Posterior cingulate gyrus (tissue), 11 donors: ENCODE results near the gene NLRP6.
"Not testable (repeated sequence)": the region's sequence is repeated elsewhere in the genome, so short reads cannot be mapped to it uniquely, and the experiment has no call there.

Experiments
- DNase-seq, 10 donors: peaks; one replicate each; pipeline versions ENCODE4 v3.0.0 to v3.0.0-alpha.2; 2020 to 2021; ENCODE audit warnings: mixed read lengths in 3 of 10
- intact Hi-C: fragments of 100-400 bp; cut with DNase I; formaldehyde crosslinking; loops from one replicate; pipeline ENCODE4 v1.15.1; 2023

NLRP6 gene

DNA sequence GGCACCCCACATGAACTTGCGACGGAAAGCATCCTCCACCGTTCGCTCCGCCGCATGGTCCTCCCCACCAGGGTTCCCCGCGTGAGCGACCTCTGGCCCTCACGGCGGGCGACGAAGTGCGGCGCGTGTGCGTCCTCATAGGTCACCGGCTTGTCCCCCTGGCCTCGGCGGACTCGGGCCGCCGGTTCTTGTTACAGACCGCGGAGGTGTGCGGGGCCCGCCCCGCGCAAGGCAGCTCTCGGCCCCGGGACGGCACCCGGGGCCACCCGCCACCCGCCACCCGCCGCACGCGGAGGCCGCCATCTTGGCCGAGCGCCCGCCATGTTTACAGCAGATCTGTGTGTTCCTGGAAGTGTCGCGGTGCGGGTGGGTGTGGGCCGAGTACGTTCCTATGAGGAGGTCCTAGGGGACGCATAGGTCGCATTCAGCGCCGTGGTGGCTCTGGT lies 25.9 kb downstream of the NLRP6 start:
- no peak for DNase-seq
- intact Hi-C loops = loop anchor here (10.0 kb wide), 1 partner anchor 51 kb away; no protein-coding TSS in a partner anchor

DNA sequence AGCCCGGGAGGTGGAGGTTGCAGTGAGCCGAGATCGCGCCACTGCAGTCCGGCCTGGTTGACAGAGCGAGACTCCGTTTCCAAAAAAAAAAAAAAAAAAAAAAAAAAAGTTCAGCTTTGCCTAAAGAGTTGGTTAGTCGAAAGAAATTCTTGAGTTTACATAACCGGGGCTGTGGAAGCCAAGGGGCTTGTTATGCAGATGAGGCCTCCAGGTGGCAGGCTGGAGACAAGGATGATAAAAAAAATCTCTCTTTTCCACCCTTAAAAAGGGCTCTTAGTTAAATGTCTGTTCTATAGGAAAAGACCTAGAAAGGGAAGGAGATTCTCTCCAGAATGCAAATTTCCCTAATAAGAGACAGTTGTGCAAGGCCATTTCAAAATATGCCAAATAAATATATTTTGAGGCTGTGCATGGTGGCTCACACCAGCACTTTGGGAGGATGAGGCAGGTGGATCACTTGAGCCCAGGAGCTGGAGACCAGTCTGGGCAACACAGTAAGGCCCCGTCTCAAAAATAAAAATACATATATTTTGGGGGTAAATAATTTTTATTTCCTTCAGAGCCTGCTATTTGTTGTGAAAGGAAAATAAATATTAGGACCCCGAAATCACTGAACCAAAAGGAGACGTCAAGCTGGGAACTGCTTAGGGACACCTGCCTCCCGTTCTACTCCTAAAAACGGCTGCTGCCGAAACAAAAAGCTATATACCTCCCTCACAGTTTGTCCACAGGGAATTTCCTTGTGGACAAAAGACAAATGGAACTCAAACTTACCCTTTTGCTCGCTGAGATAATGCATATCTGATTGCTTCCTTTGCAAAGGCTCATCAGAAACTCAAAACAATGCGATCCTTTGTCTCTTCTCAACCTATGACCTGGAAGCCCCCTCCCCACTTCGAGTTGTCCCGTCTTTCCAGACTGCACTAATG lies 27.0 kb downstream of the NLRP6 start:
- DNase-seq = peak in 5 of 10 donors; percentile 37 to 70 (median 47)
- intact Hi-C loops = loop anchor here (10.0 kb wide), 1 partner anchor 50 kb away; no protein-coding TSS in a partner anchor

DNA sequence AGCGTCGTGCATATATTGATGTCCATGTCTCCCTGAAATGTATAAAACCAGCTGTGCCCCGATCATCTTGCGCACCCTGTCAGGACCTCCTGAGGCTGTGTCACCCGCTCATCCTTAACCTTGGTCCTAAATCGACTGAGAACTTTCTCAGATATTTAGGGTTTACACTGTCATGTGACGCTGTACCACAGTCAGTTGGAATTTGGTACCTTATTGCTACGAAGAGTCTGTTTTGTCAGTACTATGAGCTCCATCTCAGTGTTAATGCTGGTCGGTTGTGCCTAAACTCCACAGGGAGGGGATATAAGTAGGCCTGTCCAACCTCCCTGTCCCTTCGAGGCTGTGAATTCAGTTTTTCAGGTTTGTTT lies 27.6 kb downstream of the NLRP6 start:
- intact Hi-C loops = loop anchor here (10.0 kb wide), 1 partner anchor 49 kb away; no protein-coding TSS in a partner anchor
- DNase-seq = no peak

DNA sequence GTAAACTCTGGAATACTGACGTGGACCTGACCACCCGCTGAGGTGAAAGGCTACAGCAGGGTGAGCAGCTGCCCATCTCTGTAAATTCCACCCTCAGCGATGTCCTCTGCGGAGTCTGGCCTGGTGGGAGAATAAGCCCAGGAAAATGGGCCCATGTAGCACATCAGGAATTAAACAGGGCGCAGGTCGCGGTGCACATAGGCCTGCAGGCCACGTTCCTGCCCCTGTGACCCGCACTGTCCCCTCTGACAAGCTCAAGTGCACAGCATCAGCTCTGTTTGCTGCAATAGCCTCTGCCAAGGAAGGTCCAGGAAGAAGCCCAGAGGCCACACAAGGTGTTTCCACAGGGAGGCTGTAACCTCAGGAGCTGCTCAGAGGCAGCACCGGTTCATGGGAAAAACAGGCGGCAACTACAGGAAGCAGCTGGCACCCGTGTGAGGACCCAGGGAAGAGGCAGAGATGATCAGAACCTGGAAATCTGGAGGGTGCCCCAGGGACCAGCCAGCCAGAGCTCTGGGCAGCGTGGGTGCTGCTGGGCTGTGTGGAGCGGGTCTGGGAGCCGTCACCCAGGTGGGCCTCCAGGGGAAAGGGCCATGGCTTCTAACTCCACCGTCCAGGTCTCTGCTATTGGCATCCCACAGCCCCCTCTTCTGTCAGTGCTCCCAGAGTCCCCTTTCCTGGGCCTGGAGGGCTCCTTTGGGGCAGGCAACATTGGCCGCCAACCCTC lies 28.6 kb downstream of the NLRP6 start:
- DNase-seq = peak in 1 of 10 donors; percentile 53
- intact Hi-C loops = loop anchor here (10.0 kb wide), 1 partner anchor 48 kb away; no protein-coding TSS in a partner anchor

DNA sequence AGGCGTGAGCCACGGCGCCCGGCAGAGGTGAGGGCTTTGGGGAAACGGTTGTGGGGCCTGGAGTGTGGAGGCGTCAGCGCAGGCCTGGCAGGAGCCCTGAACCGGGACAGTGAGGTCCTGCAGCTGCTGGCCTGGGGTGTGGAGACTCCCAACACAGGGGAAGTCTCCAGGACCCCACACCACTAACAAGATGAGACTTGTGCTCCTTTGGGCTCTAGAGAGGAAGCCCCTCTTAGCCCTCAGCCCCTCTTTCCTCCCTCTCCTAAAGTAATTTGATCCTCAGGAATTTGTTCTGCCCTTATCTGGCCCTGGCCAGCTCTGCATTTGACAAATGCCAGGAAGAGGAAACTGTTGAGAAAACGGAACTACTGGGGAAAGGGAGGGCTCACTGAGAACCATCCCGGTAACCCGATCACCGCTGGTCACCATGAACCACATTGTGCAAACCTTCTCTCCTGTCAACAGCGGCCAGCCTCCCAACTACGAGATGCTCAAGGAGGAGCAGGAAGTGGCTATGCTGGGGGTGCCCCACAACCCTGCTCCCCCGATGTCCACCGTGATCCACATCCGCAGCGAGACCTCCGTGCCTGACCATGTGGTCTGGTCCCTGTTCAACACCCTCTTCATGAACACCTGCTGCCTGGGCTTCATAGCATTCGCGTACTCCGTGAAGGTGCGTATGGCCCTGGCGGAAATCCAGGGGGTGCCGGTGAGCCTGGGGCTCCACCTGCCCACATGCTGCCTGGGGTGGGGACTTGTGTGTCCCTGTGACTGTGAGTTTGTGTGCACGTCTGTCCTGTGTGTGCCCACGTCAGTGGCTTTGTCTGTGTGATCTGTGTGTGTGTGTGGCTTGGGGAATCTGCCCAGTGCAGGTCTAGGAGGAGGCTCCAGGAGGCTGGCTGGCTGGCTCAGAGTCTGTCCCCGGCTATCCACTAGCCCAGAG lies 29.8 kb downstream of the NLRP6 start, which contains the start of gene IFITM2:
IFITM2 (plus strand) TSS at position 51 of the 943 bp plus-strand sequence; CDS start at position 428, 377 bp downstream.
- DNase-seq = peak in 4 of 10 donors; percentile 26 to 75 (median 49)
- intact Hi-C loops = loop anchor here (10.0 kb wide), 1 partner anchor 47 kb away; no protein-coding TSS in a partner anchor

DNA sequence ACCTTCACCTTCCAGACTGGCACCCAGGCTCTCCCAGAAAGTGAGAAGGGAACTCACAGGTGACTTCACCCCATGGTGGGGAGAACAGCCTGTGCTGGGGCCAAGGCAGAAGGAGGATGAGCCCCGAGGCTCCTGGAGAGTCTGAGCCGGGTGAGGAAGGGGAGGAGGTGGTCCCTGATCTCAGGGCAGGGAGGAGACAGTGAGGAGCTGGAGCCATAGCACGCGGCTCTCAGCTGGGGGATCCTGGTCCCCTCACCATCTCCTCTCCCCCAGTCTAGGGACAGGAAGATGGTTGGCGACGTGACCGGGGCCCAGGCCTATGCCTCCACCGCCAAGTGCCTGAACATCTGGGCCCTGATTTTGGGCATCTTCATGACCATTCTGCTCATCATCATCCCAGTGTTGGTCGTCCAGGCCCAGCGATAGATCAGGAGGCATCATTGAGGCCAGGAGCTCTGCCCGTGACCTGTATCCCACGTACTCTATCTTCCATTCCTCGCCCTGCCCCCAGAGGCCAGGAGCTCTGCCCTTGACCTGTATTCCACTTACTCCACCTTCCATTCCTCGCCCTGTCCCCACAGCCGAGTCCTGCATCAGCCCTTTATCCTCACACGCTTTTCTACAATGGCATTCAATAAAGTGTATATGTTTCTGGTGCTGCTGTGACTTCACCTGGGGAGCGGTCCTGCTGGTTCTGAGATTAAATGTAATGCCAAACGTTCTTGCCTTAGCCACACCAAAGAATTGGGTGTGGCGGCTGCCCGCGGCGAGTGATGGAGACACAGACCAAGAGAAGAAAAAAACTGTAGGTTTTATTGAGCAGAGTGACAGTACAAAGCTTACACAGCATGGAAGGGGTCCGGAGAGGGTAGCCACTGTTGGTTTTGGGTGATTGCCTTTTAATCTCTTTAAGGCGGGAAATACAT lies 30.8 kb downstream of the NLRP6 start:
- DNase-seq = peak in 1 of 10 donors; percentile 42
- intact Hi-C loops = loop anchor here (10.0 kb wide), 1 partner anchor 46 kb away; no protein-coding TSS in a partner anchor

DNA sequence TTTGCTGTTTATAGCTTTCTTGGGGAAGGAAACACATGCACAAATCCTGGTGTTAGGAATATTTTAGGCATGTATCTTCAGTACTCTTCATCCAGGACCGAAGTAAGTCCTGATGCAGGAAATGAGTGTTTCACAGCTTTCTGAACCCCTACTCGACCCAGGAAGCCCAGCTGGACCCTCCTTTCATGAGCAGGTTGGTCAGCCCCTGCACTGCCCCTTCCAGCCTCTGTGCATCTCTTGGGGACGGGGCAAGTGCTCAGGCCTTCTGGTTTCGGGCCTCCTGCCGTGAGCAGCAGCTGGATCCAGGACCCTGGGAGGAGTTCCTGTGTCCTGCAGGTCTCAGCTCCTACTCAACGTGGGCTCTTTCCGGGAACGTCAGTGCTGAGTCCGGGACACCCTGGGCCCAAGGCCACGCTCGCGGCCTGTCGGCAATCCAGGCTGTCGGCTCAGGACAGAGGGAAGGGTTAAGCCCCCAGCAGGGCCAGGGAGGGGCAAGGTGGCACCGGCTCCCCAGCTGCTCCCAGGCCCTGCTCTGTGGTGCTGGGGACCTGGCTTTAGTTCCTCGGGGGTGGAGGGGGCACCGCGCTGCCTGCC lies 31.9 kb downstream of the NLRP6 start:
- DNase-seq = peak in 1 of 10 donors; percentile 37
- intact Hi-C loops = loop anchor here (10.0 kb wide), 1 partner anchor 45 kb away; no protein-coding TSS in a partner anchor

DNA sequence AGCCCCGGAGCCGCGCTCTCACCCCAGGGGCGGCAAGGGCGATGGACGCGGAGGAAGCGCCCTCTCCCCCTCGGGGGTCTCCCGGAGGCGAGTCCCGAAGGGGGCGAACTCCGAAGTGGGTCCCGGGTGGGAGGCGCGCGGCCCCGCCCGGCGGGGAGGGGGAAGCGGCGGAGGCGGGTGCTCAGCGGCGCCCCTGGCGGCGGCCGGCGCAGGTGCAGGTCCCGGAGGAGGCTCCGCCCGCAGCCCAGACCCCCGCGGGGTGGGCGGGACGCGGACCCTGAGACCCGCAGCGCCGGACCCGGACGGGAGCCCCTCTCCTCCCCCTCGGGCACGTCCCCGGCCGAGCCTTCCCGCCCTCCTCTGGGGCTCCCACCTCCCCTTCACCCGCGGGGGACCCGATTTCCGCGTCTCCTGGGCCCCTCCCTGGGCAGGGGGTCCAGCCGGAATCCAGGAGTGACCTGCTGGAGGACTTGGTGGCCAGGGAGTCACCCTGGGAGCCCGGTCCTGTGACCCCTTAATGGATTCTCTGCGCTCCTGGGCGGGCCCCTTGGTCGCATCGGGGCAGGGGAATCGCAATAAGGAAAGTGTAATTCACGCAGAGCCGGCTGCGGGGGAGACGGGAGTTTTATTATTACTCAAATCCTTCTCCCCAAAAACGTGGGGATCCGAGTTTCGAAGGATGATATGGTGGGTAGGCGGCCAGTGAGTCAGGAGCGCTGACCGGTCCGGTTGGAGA lies 33.0 kb downstream of the NLRP6 start:
- DNase-seq = peak in 1 of 10 donors; percentile 10
- intact Hi-C loops = not testable (repeated sequence)

DNA sequence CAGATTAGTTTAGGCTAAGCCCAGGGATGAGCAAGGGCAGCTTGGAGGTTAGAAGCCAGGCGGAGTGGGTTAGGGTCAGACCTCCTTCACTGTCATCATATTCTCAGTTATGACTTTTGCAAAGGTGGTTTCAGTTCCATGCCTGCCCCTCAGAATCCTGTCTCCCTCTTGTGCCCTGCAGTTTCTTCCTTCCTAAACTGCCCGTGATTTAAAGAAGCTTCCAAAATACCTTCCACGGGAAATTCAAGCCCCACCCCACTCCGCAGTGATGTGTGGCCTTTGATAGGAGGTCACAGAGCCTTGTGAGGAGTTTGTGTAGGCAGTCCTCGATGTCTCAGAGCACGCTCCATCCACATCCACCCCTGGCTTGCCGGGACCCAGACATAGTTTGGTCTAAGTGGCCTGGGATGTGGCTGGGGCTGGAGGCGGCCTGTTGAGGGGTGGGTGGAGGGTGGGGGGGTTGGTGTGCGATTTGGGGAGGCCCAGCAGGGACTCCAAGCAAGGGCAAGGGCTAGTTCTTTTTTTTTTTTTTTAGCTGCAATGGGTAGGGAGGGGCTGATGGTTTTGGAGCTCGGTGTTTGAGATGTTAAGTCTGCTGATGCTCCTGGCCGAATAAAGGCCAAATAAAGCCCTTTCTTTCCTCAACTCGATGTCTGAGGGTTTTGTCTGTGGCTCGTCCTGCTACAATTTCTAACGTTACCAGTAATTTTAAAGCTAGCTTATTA lies 34.0 kb downstream of the NLRP6 start:
- DNase-seq = peak in 1 of 10 donors; percentile 25
- intact Hi-C loops = no loop called here

DNA sequence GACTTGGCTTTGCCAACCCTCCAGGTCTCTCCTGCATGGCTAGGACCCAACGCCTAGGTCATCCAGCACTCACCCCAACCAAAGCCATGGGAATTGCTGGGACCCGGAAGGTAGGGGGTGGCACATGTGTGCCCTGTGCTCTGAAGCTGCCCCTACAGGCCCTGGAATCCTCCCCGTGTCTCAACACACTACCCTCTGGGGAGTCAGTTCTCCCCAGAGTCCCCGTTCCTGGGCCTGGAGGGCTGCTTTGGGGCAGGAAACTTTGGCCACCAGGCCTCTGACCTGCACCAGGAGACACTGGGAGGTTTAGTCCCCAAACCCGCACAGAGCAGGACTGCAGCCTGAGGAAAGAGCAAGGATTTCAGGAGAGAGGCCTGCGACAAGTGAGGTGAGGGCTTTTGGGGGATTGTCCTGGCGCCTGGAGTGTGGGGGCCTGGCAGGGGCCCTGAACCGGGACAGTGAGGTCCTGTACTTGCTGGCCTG lies 35.1 kb downstream of the NLRP6 start:
- intact Hi-C loops = no loop called here
- peak in 1 of 10 donors; percentile 48 for DNase-seq

DNA sequence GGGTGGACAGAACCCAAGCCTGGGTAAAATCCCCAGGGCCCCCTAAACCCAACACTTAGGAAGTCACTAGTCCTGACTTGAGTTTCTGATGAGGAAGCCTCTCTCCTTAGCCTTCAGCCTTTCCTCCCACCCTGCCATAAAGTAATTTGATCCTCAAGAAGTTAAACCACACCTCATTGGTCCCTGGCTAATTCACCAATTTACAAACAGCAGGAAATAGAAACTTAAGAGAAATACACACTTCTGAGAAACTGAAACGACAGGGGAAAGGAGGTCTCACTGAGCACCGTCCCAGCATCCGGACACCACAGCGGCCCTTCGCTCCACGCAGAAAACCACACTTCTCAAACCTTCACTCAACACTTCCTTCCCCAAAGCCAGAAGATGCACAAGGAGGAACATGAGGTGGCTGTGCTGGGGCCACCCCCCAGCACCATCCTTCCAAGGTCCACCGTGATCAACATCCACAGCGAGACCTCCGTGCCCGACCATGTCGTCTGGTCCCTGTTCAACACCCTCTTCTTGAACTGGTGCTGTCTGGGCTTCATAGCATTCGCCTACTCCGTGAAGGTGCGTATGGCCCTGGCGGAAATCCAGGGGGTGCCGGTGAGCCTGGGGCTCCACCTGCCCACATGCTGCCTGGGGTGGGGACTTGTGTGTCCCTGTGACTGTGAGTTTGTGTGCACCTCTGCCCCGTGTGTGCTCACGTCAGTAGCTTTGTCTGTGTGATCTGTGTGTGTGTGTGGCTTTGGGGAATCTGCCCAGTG lies 35.8 kb downstream of the NLRP6 start, which contains the start of gene IFITM1:
IFITM1 (plus strand) TSS at position 254 of the 767 bp plus-strand sequence; CDS start at position 385, 131 bp downstream.
- intact Hi-C loops = no loop called here
- DNase-seq = peak in 1 of 10 donors; percentile 65

DNA sequence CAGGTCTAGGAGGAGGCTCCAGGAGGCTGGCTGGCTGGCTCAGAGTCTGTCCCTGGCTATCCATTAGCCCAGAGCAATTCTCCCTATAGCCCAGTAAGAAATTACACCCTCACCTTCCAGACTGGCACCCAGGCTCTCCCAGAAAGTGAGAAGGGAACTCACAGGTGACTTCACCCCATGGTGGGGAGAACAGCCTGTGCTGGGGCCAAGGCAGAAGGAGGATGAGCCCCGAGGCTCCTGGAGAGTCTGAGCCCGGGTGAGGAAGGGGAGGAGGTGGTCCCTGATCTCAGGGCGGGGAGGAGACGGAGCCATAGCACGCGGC lies 36.3 kb downstream of the NLRP6 start:
- DNase-seq = peak in 1 of 10 donors; percentile 42
- intact Hi-C loops = not testable (repeated sequence)

DNA sequence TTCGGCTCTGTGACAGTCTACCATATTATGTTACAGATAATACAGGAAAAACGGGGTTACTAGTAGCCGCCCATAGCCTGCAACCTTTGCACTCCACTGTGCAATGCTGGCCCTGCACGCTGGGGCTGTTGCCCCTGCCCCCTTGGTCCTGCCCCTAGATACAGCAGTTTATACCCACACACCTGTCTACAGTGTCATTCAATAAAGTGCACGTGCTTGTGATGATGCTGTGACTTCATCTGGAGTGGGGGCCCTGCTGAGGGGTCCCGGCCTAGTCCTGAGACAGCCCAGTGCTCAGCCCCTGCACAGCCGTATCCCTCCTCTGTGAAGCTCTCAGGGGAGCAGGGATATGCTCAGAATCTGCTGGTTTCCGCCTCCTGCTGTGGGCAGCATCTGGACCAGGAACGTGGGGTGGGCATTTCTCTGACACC lies 36.9 kb downstream of the NLRP6 start:
- peak in 2 of 10 donors; percentile 3 to 64 for DNase-seq
- intact Hi-C loops = no loop called here

DNA sequence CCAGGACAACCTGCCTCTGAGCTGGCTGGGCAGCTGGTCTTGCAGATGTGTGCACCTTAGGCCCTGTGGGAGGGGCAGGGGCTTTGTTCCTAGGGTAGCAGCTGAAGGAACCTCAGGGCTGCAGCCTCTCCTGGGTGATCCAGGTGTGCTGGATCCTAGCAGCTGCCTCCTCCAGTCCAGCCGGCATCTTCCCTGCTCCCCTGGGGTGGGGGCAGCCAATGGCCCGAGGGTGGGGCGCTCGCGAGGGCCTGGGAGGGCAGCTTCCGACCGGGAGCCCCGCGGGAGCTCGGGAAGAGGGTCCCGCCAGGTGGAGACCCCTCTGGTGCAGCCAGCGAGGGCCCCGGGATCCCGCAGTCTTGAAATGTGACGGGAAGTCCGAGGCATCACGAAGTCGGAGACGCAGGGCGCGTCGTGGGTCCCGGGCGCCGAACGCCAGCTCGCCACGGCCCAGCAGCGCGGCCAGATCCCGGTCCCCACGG lies 37.3 kb downstream of the NLRP6 start:
- DNase-seq = peak in 3 of 10 donors; percentile 3 to 73 (median 66)
- intact Hi-C loops = no loop called here

DNA sequence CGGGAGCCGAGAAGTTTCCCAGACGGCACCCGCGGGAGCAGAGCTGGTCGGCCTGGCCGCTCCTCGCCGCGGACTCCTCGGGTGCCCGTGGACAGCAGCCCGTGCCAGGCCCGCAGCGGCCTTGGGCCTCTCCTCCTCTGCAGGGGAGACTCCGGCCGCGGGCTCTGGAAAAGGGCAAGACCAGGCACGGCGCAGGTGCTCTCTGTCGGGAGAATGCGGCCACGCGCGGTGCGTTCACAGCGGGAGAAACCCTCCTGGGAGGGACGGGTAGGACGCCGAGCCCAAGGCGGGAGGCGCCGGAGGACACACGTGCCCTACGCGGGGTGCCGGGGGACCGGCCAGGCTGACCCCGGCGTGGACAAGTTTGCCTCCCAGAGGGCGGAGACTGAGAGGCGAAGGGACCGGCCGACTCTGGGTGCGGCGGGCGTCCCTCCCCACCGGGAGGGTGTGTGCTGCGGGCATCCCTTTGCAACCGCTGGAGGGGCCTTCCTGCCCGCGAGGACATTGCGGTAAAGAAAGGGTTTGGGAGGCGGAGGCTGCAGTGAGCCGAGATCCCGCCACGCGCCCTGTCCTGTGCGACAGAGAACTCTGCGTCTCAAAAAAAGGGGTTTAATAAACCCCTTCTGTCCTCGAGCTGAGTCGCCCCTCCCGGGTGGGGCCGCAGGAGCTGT lies 38.0 kb downstream of the NLRP6 start:
- peak in 4 of 10 donors; percentile 10 to 84 (median 61) for DNase-seq
- intact Hi-C loops = no loop called here
